HepG2 (cell line): ENCODE results near the gene FOCAD. TPM values are rescaled to one million over a fixed set of nuclear protein-coding genes. Genes with fewer than 3 reads are reported as not detected.

Experiments
- AFF4 ChIP-seq: sonication (generic); formaldehyde crosslinking; IDR thresholded peaks from 2 replicates; pipeline ENCODE4 v1.4.0; 2020; ENCODE audit warnings: missing genetic modification reagents
- AGO1 ChIP-seq: fragments of 200-400 bp; formaldehyde crosslinking; IDR thresholded peaks from 2 replicates; pipeline ENCODE4 v1.6.1; 2017; ENCODE audit warnings: mild to moderate bottlenecking, low read depth, low read length, moderate library complexity; ENCODE audit not compliant: poor library complexity, severe bottlenecking
- ATF1 ChIP-seq: IDR thresholded peaks from 2 replicates; pipeline ENCODE4 v1.6.1; 2016; ENCODE audit warnings: mild to moderate bottlenecking, control low read depth
- CREM ChIP-seq, 2 experiments: sonication (generic) in 1 of 2; formaldehyde crosslinking in 1 of 2; IDR thresholded peaks; 2 replicates each; pipeline versions ENCODE4 v1.4.0 to v1.6.1; 2016 to 2020; ENCODE audit warnings: antibody characterized with exemption in 1 of 2, mild to moderate bottlenecking in 1 of 2, missing genetic modification reagents in 1 of 2
- CSRNP2 ChIP-seq: sonication (generic); formaldehyde crosslinking; conservative IDR thresholded peaks from 2 replicates; pipeline ENCODE4 v1.8.0; 2022; ENCODE audit warnings: low read depth, missing genetic modification reagents
- ERF ChIP-seq: IDR thresholded peaks from 2 replicates; pipeline ENCODE4 v1.6.1; 2018; ENCODE audit warnings: missing biosample characterization, missing genetic modification reagents
- FOXO1 ChIP-seq: sonication (generic); formaldehyde crosslinking; IDR thresholded peaks from 2 replicates; pipeline ENCODE4 v1.4.0; 2020; ENCODE audit warnings: missing genetic modification reagents
- LCORL ChIP-seq, 2 experiments: fragments of 450-650 bp in 1 of 2; sonication (generic) in 1 of 2; formaldehyde crosslinking in 1 of 2; IDR thresholded peaks; 2 replicates each; pipeline versions ENCODE4 v1.5.0 to v1.6.1; 2017 to 2020; ENCODE audit warnings: antibody characterized with exemption in 1 of 2, missing genetic modification reagents in 1 of 2
- POLR2AphosphoS5 ChIP-seq: IDR thresholded peaks from 2 replicates; pipeline ENCODE4 v1.6.1; 2012; ENCODE audit warnings: low read depth, low read length
- SP140L ChIP-seq: sonication (generic); formaldehyde crosslinking; IDR thresholded peaks from 2 replicates; pipeline ENCODE4 v1.4.0; 2020; ENCODE audit warnings: missing genetic modification reagents, borderline replicate concordance
- YEATS2 ChIP-seq: sonication (generic); formaldehyde crosslinking; IDR thresholded peaks from 2 replicates; pipeline ENCODE4 v1.4.0; 2020; ENCODE audit warnings: missing genetic modification reagents, borderline replicate concordance
- ZBTB46 ChIP-seq: sonication (generic); formaldehyde crosslinking; IDR thresholded peaks from 2 replicates; pipeline ENCODE4 v1.4.0; 2020; ENCODE audit warnings: mild to moderate bottlenecking, missing genetic modification reagents, borderline replicate concordance
- ZBTB7B ChIP-seq: sonication (generic); formaldehyde crosslinking; IDR thresholded peaks from 2 replicates; pipeline ENCODE4 v1.4.0; 2020; ENCODE audit warnings: missing genetic modification reagents
- ZNF230 ChIP-seq: sonication (generic); formaldehyde crosslinking; IDR thresholded peaks from 2 replicates; pipeline ENCODE4 v1.4.0; 2020; ENCODE audit warnings: mild to moderate bottlenecking, missing genetic modification reagents
- ZNF333 ChIP-seq: sonication (generic); formaldehyde crosslinking; IDR thresholded peaks from 2 replicates; pipeline ENCODE4 v1.4.0; 2020; ENCODE audit warnings: mild to moderate bottlenecking, missing genetic modification reagents, borderline replicate concordance
- ZNF75D ChIP-seq: sonication (generic); formaldehyde crosslinking; IDR thresholded peaks from 2 replicates; pipeline ENCODE4 v1.8.1; 2023; ENCODE audit warnings: missing genetic modification reagents, mild to moderate bottlenecking, borderline replicate concordance
- ZNF850 ChIP-seq: sonication (generic); formaldehyde crosslinking; conservative IDR thresholded peaks from 2 replicates; pipeline ENCODE4 v1.9.0; 2021; ENCODE audit warnings: mild to moderate bottlenecking, missing genetic modification reagents
- polyA plus RNA-seq, 8 experiments: library from polyadenylated mRNA; depleted of rRNA in 3 of 8; stranded (reverse) in 7 of 8; unstranded in 1 of 8; fragments of >200 nt; fragmentation: Illumina TruSeq in 4 of 8; extraction: Trizol in 4 of 8; gene quantifications; 2 replicates each; pipeline versions ENCODE4 v1.2.1 to v1.2.3, GENCODE V29; 2011 to 2016; ENCODE audit warnings: low read depth in 4 of 8, missing spikeins in 1 of 8, mixed read lengths in 1 of 8; ENCODE audit not compliant: insufficient read depth in 1 of 8
- total RNA-seq, 5 experiments: library from RNA; depleted of rRNA; stranded (reverse); fragments of >200 nt; fragmentation: Illumina TruSeq; extraction: Trizol; gene quantifications; 2 replicates each; pipeline ENCODE4 v1.2.3, GENCODE V29; 2016; ENCODE audit warnings: low read depth in 1 of 5
- TF ChIP-seq, protein P1 (sequence below): conservative IDR thresholded peaks from 2 replicates; pipeline ENCODE4 v1.6.1; 2018; ENCODE audit warnings: missing genetic modification reagents
- TF ChIP-seq, protein P2 (sequence below): sonication (generic); formaldehyde crosslinking; IDR thresholded peaks from 2 replicates; pipeline ENCODE4 v1.4.0; 2020; ENCODE audit warnings: missing genetic modification reagents; ENCODE audit errors: not compliant biosample characterization
- TF ChIP-seq, protein P3 (sequence below): sonication (generic); formaldehyde crosslinking; IDR thresholded peaks from 2 replicates; pipeline ENCODE4 v1.8.1; 2022; ENCODE audit warnings: mild to moderate bottlenecking, missing genetic modification reagents

Gene FOCAD
- total and polyA plus RNA-seq, 2 of the 13 experiments (the other 11 are each of a cell fraction or from before 2014, with no cell fraction given): 18.0 to 31.1 TPM

GRCh38 chr9:20692554-20692953 is 8.5 kb downstream of the FOCAD start (continued):
- TF ChIP-seq, protein P1, sequence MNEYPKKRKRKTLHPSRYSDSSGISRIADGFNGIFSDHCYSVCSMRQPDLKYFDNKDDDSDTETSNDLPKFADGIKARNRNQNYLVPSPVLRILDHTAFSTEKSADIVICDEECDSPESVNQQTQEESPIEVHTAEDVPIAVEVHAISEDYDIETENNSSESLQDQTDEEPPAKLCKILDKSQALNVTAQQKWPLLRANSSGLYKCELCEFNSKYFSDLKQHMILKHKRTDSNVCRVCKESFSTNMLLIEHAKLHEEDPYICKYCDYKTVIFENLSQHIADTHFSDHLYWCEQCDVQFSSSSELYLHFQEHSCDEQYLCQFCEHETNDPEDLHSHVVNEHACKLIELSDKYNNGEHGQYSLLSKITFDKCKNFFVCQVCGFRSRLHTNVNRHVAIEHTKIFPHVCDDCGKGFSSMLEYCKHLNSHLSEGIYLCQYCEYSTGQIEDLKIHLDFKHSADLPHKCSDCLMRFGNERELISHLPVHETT (CRISPR knock-in tag): no peak
- TF ChIP-seq POLR2AphosphoS5 (no peak), FOXO1 (peak; percentile 86), ZNF850 (CRISPR knock-in tag) (no peak), CREM (IDR thresholded peaks at IDR 0.05) (peak; percentile 82), CREM (CRISPR knock-in tag; IDR thresholded peaks at IDR 0.05) (no peak), ZNF333 (CRISPR knock-in tag) (no peak), YEATS2 (CRISPR knock-in tag) (no peak), ZBTB46 (CRISPR knock-in tag) (no peak), SP140L (CRISPR knock-in tag) (no peak), ZNF75D (CRISPR knock-in tag) (no peak), CSRNP2 (no peak), AFF4 (CRISPR knock-in tag) (no peak), AGO1 (no peak), LCORL (IDR thresholded peaks at IDR 0.05) (no peak), LCORL (CRISPR knock-in tag; IDR thresholded peaks at IDR 0.05) (peak; percentile 59), ERF (CRISPR knock-in tag) (0 out of 2 replicates have a peak, but pooled peaks have one; percentile 50), ZNF230 (CRISPR knock-in tag) (no peak), ATF1 (CRISPR knock-in tag) (no peak), ZBTB7B (CRISPR knock-in tag) (peak; percentile 63)
- TF ChIP-seq, protein P2, sequence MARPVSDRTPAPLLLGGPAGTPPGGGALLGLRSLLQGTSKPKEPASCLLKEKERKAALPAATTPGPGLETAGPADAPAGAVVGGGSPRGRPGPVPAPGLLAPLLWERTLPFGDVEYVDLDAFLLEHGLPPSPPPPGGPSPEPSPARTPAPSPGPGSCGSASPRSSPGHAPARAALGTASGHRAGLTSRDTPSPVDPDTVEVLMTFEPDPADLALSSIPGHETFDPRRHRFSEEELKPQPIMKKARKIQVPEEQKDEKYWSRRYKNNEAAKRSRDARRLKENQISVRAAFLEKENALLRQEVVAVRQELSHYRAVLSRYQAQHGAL (CRISPR knock-in tag): no peak
- TF ChIP-seq, protein P3, sequence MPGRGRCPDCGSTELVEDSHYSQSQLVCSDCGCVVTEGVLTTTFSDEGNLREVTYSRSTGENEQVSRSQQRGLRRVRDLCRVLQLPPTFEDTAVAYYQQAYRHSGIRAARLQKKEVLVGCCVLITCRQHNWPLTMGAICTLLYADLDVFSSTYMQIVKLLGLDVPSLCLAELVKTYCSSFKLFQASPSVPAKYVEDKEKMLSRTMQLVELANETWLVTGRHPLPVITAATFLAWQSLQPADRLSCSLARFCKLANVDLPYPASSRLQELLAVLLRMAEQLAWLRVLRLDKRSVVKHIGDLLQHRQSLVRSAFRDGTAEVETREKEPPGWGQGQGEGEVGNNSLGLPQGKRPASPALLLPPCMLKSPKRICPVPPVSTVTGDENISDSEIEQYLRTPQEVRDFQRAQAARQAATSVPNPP (CRISPR knock-in tag): no peak
